ENCODE results near the gene TWF2. TPM values are rescaled to one million over a fixed set of nuclear protein-coding genes. Genes with fewer than 3 reads are reported as not detected.

The TWF2 gene
- total and polyA plus RNA-seq, 4 donors = 40.5 to 52.2 (median 45.2) TPM

DNA sequence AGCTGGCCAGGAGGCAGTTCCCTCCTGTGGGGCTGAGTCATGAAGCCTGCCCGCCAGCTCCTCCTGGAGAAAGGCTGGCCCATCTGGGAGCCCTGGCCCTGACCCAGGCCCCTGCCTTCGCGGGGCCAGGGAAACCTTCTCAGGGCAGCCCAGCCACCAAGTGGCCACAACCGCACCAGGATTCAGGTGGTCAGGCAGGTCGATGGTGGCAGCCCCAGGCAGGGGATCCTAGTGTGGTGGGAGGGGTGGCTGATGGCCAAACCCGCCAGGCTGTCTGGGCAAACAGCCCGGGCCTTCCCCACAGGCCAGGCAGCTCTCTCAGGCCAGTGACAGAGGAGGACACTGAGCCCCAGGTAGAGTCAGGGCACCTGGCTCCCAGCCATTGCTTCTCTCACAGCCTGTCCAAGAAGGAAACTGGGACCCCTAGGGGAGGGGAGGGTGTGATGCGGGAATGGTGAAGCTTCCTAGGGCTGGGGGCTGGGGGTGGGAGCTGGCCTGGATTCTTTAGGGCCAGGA, 1.2 kb downstream of the TWF2 start:
- intact Hi-C loops (cut with DNase I) = loop anchor here (5.0 kb wide), 2 partner anchors 40 to 50 kb away; partner anchors contain the start of genes GLYCTK (in 1 of the 2) and WDR82 (in 1 of the 2)
- no peaks in the 10 kb centered on the region for H3K36me3 ChIP-seq (ENCODE audit: control insufficient read depth in 1 of 2, insufficient read depth in 2 of 2, low read length in 1 of 2)
- peak; percentile 82 for ATAC-seq (ENCODE audit: low FRiP score)
- H3K27ac ChIP-seq (ENCODE audit: low read depth in 1 of 2, low read length in 2 of 2) = peak overlapping the region in 1 of 2 donors; percentile 45
- H3K27me3 ChIP-seq (ENCODE audit: control insufficient read depth in 1 of 2, insufficient read depth in 2 of 2, low read length in 1 of 2) = no peaks in the 10 kb centered on the region
- 1 to 2% methylated on average over 8 of the region's 8 CpGs for WGBS, 2 donors
- H3K4me3 ChIP-seq (ENCODE audit: low read length in 2 of 2) = peak overlapping the region in 1 of 2 donors; percentile 89
- H3K4me1 ChIP-seq (ENCODE audit: control insufficient read depth in 1 of 2, insufficient read depth in 2 of 2, low read length in 2 of 2) = no peaks in the 10 kb centered on the region
- peak; percentile 92 to 94 for DNase-seq
- H3K9me3 ChIP-seq (ENCODE audit: control insufficient read depth, low read length) = no peaks in the 10 kb centered on the region

DNA sequence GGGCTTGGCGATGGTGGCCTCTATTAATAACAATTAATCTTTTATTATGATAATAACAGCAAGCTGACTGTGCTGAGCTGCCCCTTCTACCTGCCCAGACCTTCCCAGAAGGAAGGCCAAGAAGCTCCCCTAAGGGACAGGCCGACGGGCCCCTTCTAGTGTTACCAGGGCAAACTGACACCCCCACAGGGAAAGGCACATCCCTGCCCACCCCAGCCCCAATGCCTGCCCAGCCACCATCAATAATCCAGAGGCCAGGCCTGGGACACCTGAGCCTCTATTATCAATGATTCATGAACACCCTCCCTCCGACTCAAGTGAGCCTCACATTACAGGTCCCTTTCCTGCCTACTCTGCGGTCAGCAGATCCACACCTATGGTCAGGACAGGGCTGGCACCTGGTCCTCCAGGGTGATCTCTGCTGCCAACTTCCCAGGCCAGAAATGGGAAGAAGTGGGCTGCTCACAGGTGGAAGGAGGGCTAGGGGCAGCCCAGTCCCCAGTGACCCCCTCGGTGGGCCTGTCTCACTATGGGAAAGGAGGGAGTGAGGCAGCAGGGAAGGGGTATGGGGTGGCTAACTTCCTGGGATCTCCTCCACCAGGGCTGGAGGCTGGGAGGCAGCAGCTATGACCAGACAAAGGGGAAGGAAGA, 1.8 kb downstream of the TWF2 start:
- H3K9me3 ChIP-seq (ENCODE audit: control insufficient read depth, low read length) = no peaks in the 10 kb centered on the region
- H3K36me3 ChIP-seq (ENCODE audit: control insufficient read depth in 1 of 2, insufficient read depth in 2 of 2, low read length in 1 of 2) = no peaks in the 10 kb centered on the region
- no peaks in the 10 kb centered on the region for H3K4me1 ChIP-seq (ENCODE audit: control insufficient read depth in 1 of 2, insufficient read depth in 2 of 2, low read length in 2 of 2)
- no peak for DNase-seq
- H3K27me3 ChIP-seq (ENCODE audit: control insufficient read depth in 1 of 2, insufficient read depth in 2 of 2, low read length in 1 of 2) = no peaks in the 10 kb centered on the region
- no peak for ATAC-seq (ENCODE audit: low FRiP score)
- peak overlapping the region in 1 of 2 donors; percentile 20 for H3K27ac ChIP-seq (ENCODE audit: low read depth in 1 of 2, low read length in 2 of 2)
- WGBS, 2 donors = 82 to 86% methylated on average over 6 of the region's 6 CpGs
- no peak overlapping the region for H3K4me3 ChIP-seq (ENCODE audit: low read length in 2 of 2)
- intact Hi-C loops (cut with DNase I) = loop anchor here (5.0 kb wide), 2 partner anchors 40 to 50 kb away; partner anchors contain the start of genes GLYCTK (in 1 of the 2) and WDR82 (in 1 of the 2)

DNA sequence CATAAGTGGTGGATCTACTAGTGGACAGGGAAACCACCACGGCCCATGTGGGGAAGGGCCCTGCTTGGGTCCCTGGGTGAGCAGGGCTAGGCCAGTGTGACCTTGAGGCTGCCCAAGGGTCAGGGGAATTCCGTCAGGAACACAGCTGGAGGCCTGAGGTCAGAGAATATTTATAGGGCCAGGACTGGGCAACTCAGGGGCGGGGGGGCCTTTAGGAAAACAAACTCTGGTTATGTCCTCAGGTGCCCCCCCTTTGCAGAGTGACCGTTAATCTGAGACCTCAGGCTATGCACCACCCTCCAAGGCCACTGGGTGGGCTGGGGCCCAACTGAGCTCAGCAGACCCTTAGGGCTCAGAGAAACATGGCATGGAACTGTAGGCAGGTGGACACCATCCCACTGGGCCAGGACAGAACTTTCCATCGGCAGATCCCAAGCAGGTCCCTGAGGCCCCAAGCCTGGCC, 2.5 kb downstream of the TWF2 start:
- Histone ChIP-seq H3K4me1 (ENCODE audit: control insufficient read depth in 1 of 2, insufficient read depth in 2 of 2, low read length in 2 of 2) (no peaks in the 10 kb centered on the region), H3K27me3 (ENCODE audit: control insufficient read depth in 1 of 2, insufficient read depth in 2 of 2, low read length in 1 of 2) (no peaks in the 10 kb centered on the region), H3K4me3 (ENCODE audit: low read length in 2 of 2) (no peak overlapping the region), H3K36me3 (ENCODE audit: control insufficient read depth in 1 of 2, insufficient read depth in 2 of 2, low read length in 1 of 2) (no peaks in the 10 kb centered on the region), H3K27ac (ENCODE audit: low read depth in 1 of 2, low read length in 2 of 2) (no peak overlapping the region), H3K9me3 (ENCODE audit: control insufficient read depth, low read length) (no peaks in the 10 kb centered on the region)
- intact Hi-C loops (cut with DNase I) = loop anchor here (5.0 kb wide), 2 partner anchors 41 to 51 kb away; partner anchors contain the start of genes GLYCTK (in 1 of the 2) and WDR82 (in 1 of the 2)
- WGBS, 2 donors = 71% methylated on average over 5 of the region's 5 CpGs
- no peak for ATAC-seq (ENCODE audit: low FRiP score)
- DNase-seq = peak in 1 of 2 donors; percentile 46

- Histone ChIP-seq H3K27me3 (ENCODE audit: control insufficient read depth in 1 of 2, insufficient read depth in 2 of 2, low read length in 1 of 2) (no peaks in the 10 kb centered on the region), H3K36me3 (ENCODE audit: control insufficient read depth in 1 of 2, insufficient read depth in 2 of 2, low read length in 1 of 2) (peaks cover 0 to 2% of the 10 kb centered on the region in 2 donors), H3K9me3 (ENCODE audit: control insufficient read depth, low read length) (no peaks in the 10 kb centered on the region), H3K4me1 (ENCODE audit: control insufficient read depth in 1 of 2, insufficient read depth in 2 of 2, low read length in 2 of 2) (no peaks in the 10 kb centered on the region), H3K27ac (ENCODE audit: low read depth in 1 of 2, low read length in 2 of 2) (no peak overlapping the region), H3K4me3 (ENCODE audit: low read length in 2 of 2) (no peak overlapping the region)
- ATAC-seq (ENCODE audit: low FRiP score) (no peak), DNase-seq (peak; percentile 36)
- intact Hi-C loops (cut with DNase I) = loop anchor here (5.0 kb wide), 3 partner anchors 43 to 108 kb away; partner anchors contain the start of genes GLYCTK (in 1 of the 2) and WDR82 (in 1 of the 2)
- WGBS, 2 donors = 84 to 90% methylated on average over 15 of the region's 15 CpGs
These were observed 4.2 kb downstream of the TWF2 start for GRCh38 chr3:52234516-52235447.

GRCh38 chr3:52233968-52234367, 5.0 kb downstream of the TWF2 start:
- Histone ChIP-seq H3K27me3 (ENCODE audit: control insufficient read depth in 1 of 2, insufficient read depth in 2 of 2, low read length in 1 of 2) (no peaks in the 10 kb centered on the region), H3K36me3 (ENCODE audit: control insufficient read depth in 1 of 2, insufficient read depth in 2 of 2, low read length in 1 of 2) (peaks cover 0 to 6% of the 10 kb centered on the region in 2 donors), H3K4me1 (ENCODE audit: control insufficient read depth in 1 of 2, insufficient read depth in 2 of 2, low read length in 2 of 2) (no peaks in the 10 kb centered on the region), H3K4me3 (ENCODE audit: low read length in 2 of 2) (no peak overlapping the region), H3K9me3 (ENCODE audit: control insufficient read depth, low read length) (no peaks in the 10 kb centered on the region), H3K27ac (ENCODE audit: low read depth in 1 of 2, low read length in 2 of 2) (no peak overlapping the region)
- no peak for DNase-seq
- WGBS, 2 donors = 25 to 33% methylated on average over 3 of the region's 3 CpGs
- ATAC-seq (ENCODE audit: low FRiP score) = no peak
- intact Hi-C loops (cut with DNase I) = loop anchor here in 1 of 2 donors (5.0 kb wide), 1 partner anchor 108 kb away; no protein-coding TSS in a partner anchor

DNA sequence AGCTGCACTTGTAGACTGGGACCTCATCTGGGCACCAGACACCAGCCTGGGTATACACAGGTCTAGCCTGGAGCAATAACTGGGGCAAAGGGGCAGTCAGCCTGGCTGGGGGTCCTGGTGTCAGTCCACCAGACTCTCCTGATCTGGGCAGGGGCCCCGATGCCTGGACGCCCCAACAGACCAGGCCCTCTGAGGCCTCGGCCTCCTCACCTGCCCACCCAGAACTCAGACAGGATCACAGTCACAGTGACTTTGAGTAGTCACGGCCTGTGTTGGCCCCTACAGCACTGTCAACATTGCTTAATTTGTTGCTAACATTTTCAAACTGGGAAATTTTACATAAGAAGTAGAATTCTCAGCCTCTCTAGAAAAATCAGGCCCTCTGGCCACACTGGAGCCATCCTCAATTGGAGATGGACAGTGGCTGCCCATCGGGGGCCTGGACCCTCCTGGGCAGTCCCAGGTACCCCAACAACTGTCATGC, 5.8 kb downstream of the TWF2 start:
- H3K4me1 ChIP-seq (ENCODE audit: control insufficient read depth in 1 of 2, insufficient read depth in 2 of 2, low read length in 2 of 2) = no peaks in the 10 kb centered on the region

GRCh38 chr3:52232279-52233107, 6.5 kb downstream of the TWF2 start:
- DNase-seq (no peak), ATAC-seq (ENCODE audit: low FRiP score) (no peak)
- Histone ChIP-seq H3K27me3 (ENCODE audit: control insufficient read depth in 1 of 2, insufficient read depth in 2 of 2, low read length in 1 of 2) (no peaks in the 10 kb centered on the region), H3K4me1 (ENCODE audit: control insufficient read depth in 1 of 2, insufficient read depth in 2 of 2, low read length in 2 of 2) (no peaks in the 10 kb centered on the region), H3K27ac (ENCODE audit: low read depth in 1 of 2, low read length in 2 of 2) (no peak overlapping the region), H3K9me3 (ENCODE audit: control insufficient read depth, low read length) (no peaks in the 10 kb centered on the region), H3K36me3 (ENCODE audit: control insufficient read depth in 1 of 2, insufficient read depth in 2 of 2, low read length in 1 of 2) (peaks cover 0 to 6% of the 10 kb centered on the region in 2 donors), H3K4me3 (ENCODE audit: low read length in 2 of 2) (no peak overlapping the region)
- intact Hi-C loops (cut with DNase I) = loop anchor here in 1 of 2 donors (5.0 kb wide), 1 partner anchor 110 kb away; no protein-coding TSS in a partner anchor
- WGBS, 2 donors = 91% methylated on average over 26 to 28 of the region's 28 CpGs

More for the DNA sequence above, 5.8 kb downstream of the TWF2 start:
- intact Hi-C loops (cut with DNase I) = loop anchor here in 1 of 2 donors (5.0 kb wide), 1 partner anchor 109 kb away; no protein-coding TSS in a partner anchor
- Histone ChIP-seq H3K27me3 (ENCODE audit: control insufficient read depth in 1 of 2, insufficient read depth in 2 of 2, low read length in 1 of 2) (no peaks in the 10 kb centered on the region), H3K27ac (ENCODE audit: low read depth in 1 of 2, low read length in 2 of 2) (no peak overlapping the region), H3K4me3 (ENCODE audit: low read length in 2 of 2) (no peak overlapping the region), H3K36me3 (ENCODE audit: control insufficient read depth in 1 of 2, insufficient read depth in 2 of 2, low read length in 1 of 2) (peaks cover 0 to 6% of the 10 kb centered on the region in 2 donors), H3K9me3 (ENCODE audit: control insufficient read depth, low read length) (no peaks in the 10 kb centered on the region)
- 89 to 91% methylated on average over 5 of the region's 5 CpGs for WGBS, 2 donors
- ATAC-seq (ENCODE audit: low FRiP score) (no peak), DNase-seq (no peak)

All from aorta (tissue), 5 donors.